SK-N-SH (cell line): ENCODE results near the gene USP32. TPM values are rescaled to one million over a fixed set of nuclear protein-coding genes. Genes with fewer than 3 reads are reported as not detected.
A peak's percentile ranks its signal among the peaks of the same experiment; 100 is the strongest.

ENCODE experiments used
- CTCF ChIA-PET: fragments of 300-600, 350-600 bp; formaldehyde crosslinking; extraction: SDS; loops from one replicate; lab custom pipeline; 2021; lab: Yijun Ruan, JAX
- POLR2A ChIA-PET: fragments of 350-600 bp; sonication (Branson Sonifier 250); formaldehyde crosslinking; extraction: SDS; loops from one replicate; lab custom pipeline; 2020; ENCODE audit warnings: antibody characterized with exemption, inconsistent platforms; lab: Yijun Ruan, JAX
- DNase-seq: peaks from one replicate; pipeline ENCODE4 v3.0.0; 2012
- H2AFZ ChIP-seq: fragments of 200-600 bp; sonication (generic); 2 replicates; pipeline ENCODE4 v1.8.1; 2016; ENCODE audit warnings: antibody characterized with exemption, mild to moderate bottlenecking, low read depth
- H3F3A ChIP-seq: fragments of 200-600 bp; sonication (generic); replicated peaks from 2 replicates; pipeline ENCODE3; 2016; ENCODE audit warnings: antibody characterized with exemption, mild to moderate bottlenecking; ENCODE audit not compliant: insufficient read depth
- H3K27ac ChIP-seq, 2 experiments: fragments of 200-500 bp in 1 of 2; fragments of 200-600 bp in 1 of 2; sonication (Bioruptor generic) in 1 of 2; sonication (generic), shearing (Covaris generic) in 1 of 2; 2 replicates each; pipeline versions ENCODE4 v1.5.1 to v1.6.1; 2014 to 2016; ENCODE audit warnings: low read depth in 2 of 2, inconsistent platforms in 1 of 2, low read length in 1 of 2, mild to moderate bottlenecking in 1 of 2, mixed read lengths in 1 of 2
- H3K27me3 ChIP-seq: fragments of 200-600 bp; sonication (generic), shearing (Covaris generic); 2 replicates; pipeline ENCODE4 v1.6.1; 2016; ENCODE audit warnings: mixed run types; ENCODE audit not compliant: insufficient read depth
- H3K36me3 ChIP-seq, 2 experiments: fragments of 200-500 bp in 1 of 2; fragments of 200-600 bp in 1 of 2; sonication (Bioruptor generic) in 1 of 2; sonication (generic) in 1 of 2; replicated peaks in 1 of 2; 2 replicates each; pipeline versions ENCODE3 to v1.5.1; 2014 to 2016; ENCODE audit warnings: low read length in 1 of 2, mild to moderate bottlenecking in 1 of 2; ENCODE audit not compliant: insufficient read depth in 2 of 2, control insufficient read depth in 1 of 2
- H3K4me1 ChIP-seq, 2 experiments: fragments of 200-500 bp in 1 of 2; fragments of 200-600 bp in 1 of 2; sonication (Bioruptor generic) in 1 of 2; sonication (generic), shearing (Covaris generic) in 1 of 2; 2 replicates each; pipeline versions ENCODE4 v1.5.1 to v1.6.1; 2014 to 2016; ENCODE audit warnings: low read depth in 1 of 2, low read length in 1 of 2, mixed run types in 1 of 2; ENCODE audit not compliant: insufficient read depth in 2 of 2, control insufficient read depth in 1 of 2
- H3K4me2 ChIP-seq: fragments of 200-600 bp; sonication (generic), shearing (Covaris generic); 2 replicates; pipeline ENCODE4 v1.6.1; 2017; ENCODE audit warnings: mixed run types
- H3K4me3 ChIP-seq, 2 experiments: fragments of 200-500 bp in 1 of 2; fragments of 200-600 bp in 1 of 2; sonication (Bioruptor generic) in 1 of 2; sonication (generic), shearing (Covaris generic) in 1 of 2; 2 replicates each; pipeline versions ENCODE4 v1.5.1 to v1.8.1; 2014 to 2016; ENCODE audit warnings: low read depth in 2 of 2, inconsistent platforms in 1 of 2, low read length in 1 of 2, mild to moderate bottlenecking in 1 of 2, mixed read lengths in 1 of 2, moderate library complexity in 1 of 2
- H3K79me2 ChIP-seq: fragments of 200-600 bp; sonication (generic); 2 replicates; pipeline ENCODE4 v1.8.1; 2017; ENCODE audit warnings: mild to moderate bottlenecking; ENCODE audit not compliant: insufficient read depth
- H3K9ac ChIP-seq: fragments of 200-600 bp; sonication (generic); 2 replicates; pipeline ENCODE4 v1.6.1; 2017; ENCODE audit warnings: mixed run types
- H3K9me2 ChIP-seq: fragments of 200-600 bp; sonication (generic); 2 replicates; pipeline ENCODE4 v1.6.1; 2017; ENCODE audit warnings: mixed run types
- H3K9me3 ChIP-seq: fragments of 200-600 bp; sonication (generic); 2 replicates; pipeline ENCODE4 v1.6.1; 2017; ENCODE audit warnings: mixed run types, mild to moderate bottlenecking, moderate library complexity
- H4K20me1 ChIP-seq: fragments of 200-600 bp; sonication (generic); 2 replicates; pipeline ENCODE4 v1.6.1; 2017; ENCODE audit warnings: mild to moderate bottlenecking, mixed run types; ENCODE audit not compliant: insufficient read depth
- CHD2 ChIP-seq: fragments of 150-350 bp; IDR thresholded peaks from 2 replicates; pipeline ENCODE4 v1.6.1; 2018; ENCODE audit warnings: low read length; ENCODE audit not compliant: partially characterized antibody
- CTCF ChIP-seq: fragments of 200-600 bp; sonication (generic); IDR thresholded peaks from 2 replicates; pipeline ENCODE4 v1.6.1; 2017; ENCODE audit warnings: antibody characterized with exemption, mild to moderate bottlenecking, moderate library complexity
- JUND ChIP-seq: IDR thresholded peaks from 2 replicates; pipeline ENCODE4 v1.4.0; 2012
- MXI1 ChIP-seq: IDR thresholded peaks from 2 replicates; pipeline ENCODE4 v1.6.1; 2012; ENCODE audit warnings: mild to moderate bottlenecking, low read depth, low read length, improper control_type of control experiment
- NFIC ChIP-seq: IDR thresholded peaks from 2 replicates; pipeline ENCODE4 v1.4.0; 2012; ENCODE audit warnings: borderline replicate concordance
- NRF1 ChIP-seq: IDR thresholded peaks from 2 replicates; pipeline ENCODE4 v1.6.1; 2012; ENCODE audit warnings: low read depth, mild to moderate bottlenecking, low read length
- RAD21 ChIP-seq: IDR thresholded peaks from 2 replicates; pipeline ENCODE4 v1.6.1; 2012; ENCODE audit warnings: mild to moderate bottlenecking, low read length
- RCOR1 ChIP-seq: fragments of 150-350 bp; IDR thresholded peaks from 2 replicates; pipeline ENCODE4 v1.6.1; 2017; ENCODE audit warnings: antibody characterized with exemption, low read length
- RFX5 ChIP-seq: IDR thresholded peaks from 2 replicates; pipeline ENCODE4 v1.6.1; 2012; ENCODE audit warnings: mild to moderate bottlenecking, improper control_type of control experiment, low read length
- SIN3A ChIP-seq: IDR thresholded peaks from 2 replicates; pipeline ENCODE4 v1.6.1; 2012; ENCODE audit warnings: low read depth, mild to moderate bottlenecking, low read length, moderate library complexity, borderline replicate concordance
- SMC3 ChIP-seq: IDR thresholded peaks from 2 replicates; pipeline ENCODE4 v1.6.1; 2012; ENCODE audit warnings: low read depth, low read length, improper control_type of control experiment
- TAF1 ChIP-seq: IDR thresholded peaks from 2 replicates; pipeline ENCODE4 v1.6.1; 2012; ENCODE audit warnings: low read depth, mild to moderate bottlenecking, low read length, moderate library complexity, borderline replicate concordance
- TCF12 ChIP-seq: IDR thresholded peaks from 2 replicates; pipeline ENCODE4 v1.4.0; 2012
- TEAD4 ChIP-seq: IDR thresholded peaks from 2 replicates; pipeline ENCODE4 v1.4.0; 2012; ENCODE audit warnings: mild to moderate bottlenecking, borderline replicate concordance; ENCODE audit not compliant: insufficient read depth
- USF2 ChIP-seq: fragments of 150-350 bp; IDR thresholded peaks from 2 replicates; pipeline ENCODE4 v1.6.1; 2017; ENCODE audit warnings: antibody characterized with exemption, low read length, low read depth, borderline replicate concordance
- YY1 ChIP-seq: IDR thresholded peaks from 2 replicates; pipeline ENCODE4 v1.4.0; 2012; ENCODE audit warnings: low read depth, mild to moderate bottlenecking
- WGBS: methylation state at CpG from one replicate; pipeline ENCODE4 v1.1.6; 2017; ENCODE audit warnings: low lambda C conversion rate; 5-methylcytosine and 5-hydroxymethylcytosine counted together
- polyA plus RNA-seq, 3 experiments: library from polyadenylated mRNA; depleted of rRNA; stranded (reverse); fragments of >200 nt; gene quantifications; 2 replicates each; pipeline ENCODE4 v1.2.3, GENCODE V29; 2012
- TF ChIP-seq, protein P1 (sequence below): IDR thresholded peaks from 2 replicates; pipeline ENCODE4 v1.4.0; 2012; ENCODE audit warnings: low read depth
- TF ChIP-seq, protein P2 (sequence below): IDR thresholded peaks from 2 replicates; pipeline ENCODE4; 2012

Gene USP32
- polyA plus RNA-seq, 1 of the 3 experiments (the other 2 are of a cell fraction) = 25.6 TPM

DNA sequence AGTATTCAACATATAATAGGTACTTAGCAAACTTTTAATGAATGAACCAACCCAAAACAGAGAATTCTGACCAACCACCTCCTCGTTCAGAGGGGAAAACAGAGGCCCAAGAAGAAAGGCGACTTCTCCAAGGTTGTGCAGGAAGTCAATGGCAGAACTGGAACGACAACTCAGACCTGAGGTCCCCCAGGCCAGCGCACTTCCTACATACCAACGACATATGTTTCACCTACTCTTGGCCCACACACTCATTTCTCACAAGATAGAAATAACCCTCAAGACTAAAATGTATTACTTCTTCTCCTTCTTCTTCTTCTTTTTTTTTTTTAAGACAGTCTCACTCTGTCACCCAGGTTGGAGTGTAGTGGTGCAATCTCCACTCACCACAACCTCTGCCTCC, 44.7 kb upstream of the USP32 start:
- POLR2A ChIA-PET = no interaction called here
- Histone ChIP-seq H3K4me2 (no peak overlapping the region), H3K9ac (no peak overlapping the region), H3F3A (no peaks in the 10 kb centered on the region), H3K9me2 (no peaks in the 10 kb centered on the region), H3K4me1 (peaks cover 0 to 4% of the 10 kb centered on the region in 2 experiments; a peak in 1 of 4 replicates), H3K36me3 (no peaks in the 10 kb centered on the region), H4K20me1 (no peaks in the 10 kb centered on the region), H3K9me3 (no peaks in the 10 kb centered on the region), H3K27ac (no peak overlapping the region), H2AFZ (no peak overlapping the region; the same call in 1 of the 2 replicates), H3K27me3 (no peaks in the 10 kb centered on the region), H3K4me3 (no peak overlapping the region), H3K79me2 (no peaks in the 10 kb centered on the region)
- no peak for DNase-seq
- WGBS = 61% methylated on average over 5 of the region's 5 CpGs
- CTCF ChIA-PET = interaction anchor here (0.6 to 2.2 kb wide), 19 partner anchors 9 to 352 kb away, joined by 3 to 10 read pairs (median 3); no protein-coding TSS in a partner anchor
- TF ChIP-seq, protein P1, sequence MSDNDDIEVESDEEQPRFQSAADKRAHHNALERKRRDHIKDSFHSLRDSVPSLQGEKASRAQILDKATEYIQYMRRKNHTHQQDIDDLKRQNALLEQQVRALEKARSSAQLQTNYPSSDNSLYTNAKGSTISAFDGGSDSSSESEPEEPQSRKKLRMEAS = no peak
- TF ChIP-seq TEAD4 (no peak), MXI1 (no peak), NFIC (no peak), SIN3A (no peak)

DNA sequence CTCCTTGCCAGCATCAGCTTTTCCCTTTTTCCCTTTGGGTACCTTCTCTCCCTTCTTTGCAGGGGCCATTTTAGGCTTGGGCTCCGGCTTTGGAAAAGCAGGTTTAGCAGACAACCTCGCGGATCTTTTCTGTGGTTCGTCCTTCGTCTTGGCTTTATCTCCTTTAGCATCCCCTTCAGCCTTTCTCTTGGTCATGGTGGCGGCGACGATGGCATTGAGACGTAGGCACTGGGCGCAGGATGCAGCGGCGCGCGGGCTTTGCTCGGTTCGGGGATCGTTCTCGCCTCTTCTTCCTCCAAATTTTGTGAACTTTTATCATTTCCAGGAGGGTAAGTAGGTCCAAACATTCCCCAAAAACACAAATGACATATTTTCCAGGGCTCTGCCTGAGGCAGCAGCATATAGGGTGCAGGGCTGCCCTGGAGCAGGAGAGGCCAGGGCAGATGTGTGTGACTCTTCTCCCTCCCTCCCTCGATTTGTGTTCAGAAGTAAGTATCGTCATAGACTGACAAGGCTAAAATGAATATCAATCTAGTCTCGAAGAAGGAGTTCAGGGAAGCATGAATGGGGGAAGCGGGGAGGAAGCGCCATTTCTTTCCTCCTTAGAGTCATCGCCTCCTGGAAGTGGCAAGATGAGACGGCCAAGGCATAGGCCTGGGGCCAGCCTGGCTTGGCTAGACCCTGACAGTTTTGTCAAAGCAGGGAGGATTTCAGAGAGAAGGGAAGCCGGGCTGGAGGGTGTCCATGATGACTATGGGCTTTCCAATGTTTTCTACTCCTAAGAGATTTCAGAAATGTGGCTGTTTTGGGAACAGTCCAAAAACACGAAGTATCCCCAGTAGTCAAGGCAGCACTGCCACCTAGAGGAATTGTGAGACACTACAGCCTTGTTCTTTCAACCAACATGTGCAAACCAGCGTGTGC, 43.6 kb upstream of the USP32 start:
- Histone ChIP-seq H3K27ac (peak overlapping the region in 1 of 2 experiments; percentile 33; a peak in 1 of 4 replicates), H3K4me2 (no peak overlapping the region), H4K20me1 (no peaks in the 10 kb centered on the region), H3K36me3 (no peaks in the 10 kb centered on the region), H3K9me3 (no peaks in the 10 kb centered on the region), H3F3A (no peaks in the 10 kb centered on the region), H3K4me3 (no peak overlapping the region; a peak in 1 of 4 replicates), H3K79me2 (no peaks in the 10 kb centered on the region), H3K4me1 (peaks cover 0 to 4% of the 10 kb centered on the region in 2 experiments; a peak in 1 of 4 replicates), H2AFZ (peak overlapping the region; percentile 72; the same call in 1 of the 2 replicates), H3K9ac (no peak overlapping the region), H3K9me2 (no peaks in the 10 kb centered on the region), H3K27me3 (no peaks in the 10 kb centered on the region)
- ChIA-PET CTCF (interaction anchor here (0.7 to 2.2 kb wide), 20 partner anchors 10 to 351 kb away, joined by 3 to 10 read pairs (median 4); partner anchors contain the start of gene CHCT1), POLR2A (no interaction called here)
- DNase-seq = peak; percentile 85
- 80% methylated on average over 28 of the region's 28 CpGs for WGBS
- TF ChIP-seq, protein P2, sequence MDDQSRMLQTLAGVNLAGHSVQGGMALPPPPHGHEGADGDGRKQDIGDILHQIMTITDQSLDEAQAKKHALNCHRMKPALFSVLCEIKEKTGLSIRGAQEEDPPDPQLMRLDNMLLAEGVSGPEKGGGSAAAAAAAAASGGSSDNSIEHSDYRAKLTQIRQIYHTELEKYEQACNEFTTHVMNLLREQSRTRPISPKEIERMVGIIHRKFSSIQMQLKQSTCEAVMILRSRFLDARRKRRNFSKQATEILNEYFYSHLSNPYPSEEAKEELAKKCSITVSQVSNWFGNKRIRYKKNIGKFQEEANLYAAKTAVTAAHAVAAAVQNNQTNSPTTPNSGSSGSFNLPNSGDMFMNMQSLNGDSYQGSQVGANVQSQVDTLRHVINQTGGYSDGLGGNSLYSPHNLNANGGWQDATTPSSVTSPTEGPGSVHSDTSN = no peak
- TF ChIP-seq RFX5 = 0 out of 2 replicates have a peak, but pooled peaks have one; percentile 46
- TF ChIP-seq TCF12 = no peak
- TF ChIP-seq SIN3A = peak; percentile 64; the same call in 1 of the 2 replicates
- peak; percentile 60; the same call in 1 of the 2 replicates for TF ChIP-seq YY1
- TF ChIP-seq RAD21 = peak; percentile 100
- peak; percentile 99 for TF ChIP-seq CTCF
- TF ChIP-seq SMC3 = peak; percentile 96
- peak; percentile 54 for TF ChIP-seq CHD2
- peak; percentile 52; the same call in 1 of the 2 replicates for TF ChIP-seq TAF1
- TF ChIP-seq, protein P1 = peak; percentile 61; the same call in 1 of the 2 replicates
- peak; percentile 85 for TF ChIP-seq MXI1
- TF ChIP-seq USF2 = no peak
- peak; percentile 60; the same call in 1 of the 2 replicates for TF ChIP-seq RCOR1
- TF ChIP-seq NRF1 = no peak
- peak; percentile 88 for TF ChIP-seq NFIC
- no peak for TF ChIP-seq JUND
